ENCODE data around the gene BIRC3.
A peak's percentile ranks its signal among the peaks of the same experiment; 100 is the strongest.

BIRC3 gene

GRCh38 chr11:102268985-102269470, 48.3 kb upstream of the BIRC3 start:
- Histone ChIP-seq H2BK12ac (ENCODE audit: low read length) (no peak overlapping the region), H3K9ac (ENCODE audit: low read depth, low read length, poor library complexity) (no peak overlapping the region), H3K4me2 (ENCODE audit: insufficient read depth, low read length, poor library complexity, severe bottlenecking) (peak overlapping the region; percentile 30), H2BK5ac (ENCODE audit: low read length) (no peak overlapping the region), H2AFZ (ENCODE audit: low read length) (no peak overlapping the region), H4K8ac (ENCODE audit: low read depth, low read length) (no peak overlapping the region), H2BK120ac (ENCODE audit: low read depth, low read length) (no peak overlapping the region), H2BK15ac (ENCODE audit: low read length) (no peak overlapping the region), H3K4me3 (ENCODE audit: low read length in 2 of 2) (no peak overlapping the region), H4K91ac (ENCODE audit: low read depth, low read length, poor library complexity) (no peak overlapping the region), H3K27me3 (ENCODE audit: control insufficient read depth in 3 of 3, insufficient read depth in 3 of 3, low read depth in 1 of 3, low read length in 3 of 3) (peaks cover 0 to 5% (median 0%) of the 10 kb centered on the region in 3 experiments), H3K79me1 (ENCODE audit: low read depth, low read length) (no peaks in the 10 kb centered on the region), H3K9me3 (replicated peaks in 1 of 2; ENCODE audit: control insufficient read depth in 2 of 2, insufficient read depth in 1 of 2, low read depth in 1 of 2, low read length in 2 of 2) (peaks cover 0 to 2% of the 10 kb centered on the region in 2 donors), H3K4ac (ENCODE audit: low read length) (no peak overlapping the region), H3K14ac (ENCODE audit: low read length) (no peak overlapping the region), H2AK5ac (ENCODE audit: low read depth, low read length) (no peak overlapping the region), H3K36me3 (replicated peaks in 1 of 2; ENCODE audit: control insufficient read depth in 2 of 2, insufficient read depth in 2 of 2, low read length in 2 of 2) (no peaks in the 10 kb centered on the region), H3K23ac (ENCODE audit: low read depth, low read length, poor library complexity) (no peak overlapping the region), H3K27ac (replicated peaks; ENCODE audit: low read length) (no peak overlapping the region), H3K4me1 (ENCODE audit: control insufficient read depth in 2 of 2, insufficient read depth in 1 of 2, low read depth in 1 of 2, low read length in 2 of 2) (peaks cover 0 to 6% of the 10 kb centered on the region in 2 donors), H3K18ac (ENCODE audit: low read length) (peak overlapping the region; percentile 13)
- DNase-seq (ENCODE audit: low spot score), result no peak
- no CpG with 5 or more reads among the region's 6 CpGs for WGBS, 2 donors (ENCODE audit: extremely low coverage in 2 of 2, insufficient read length in 2 of 2, insufficient replicate concordance in 1 of 2)

- no peaks in the 10 kb centered on the region for H3K79me1 ChIP-seq (ENCODE audit: low read depth, low read length)
- H3K18ac ChIP-seq (ENCODE audit: low read length), result no peak overlapping the region
- H3K4me1 ChIP-seq (ENCODE audit: control insufficient read depth in 2 of 2, insufficient read depth in 1 of 2, low read depth in 1 of 2, low read length in 2 of 2), result peaks cover 0 to 6% of the 10 kb centered on the region in 2 donors
- peaks cover 2 to 6% of the 10 kb centered on the region in 2 donors for H3K9me3 ChIP-seq (replicated peaks in 1 of 2; ENCODE audit: control insufficient read depth in 2 of 2, insufficient read depth in 1 of 2, low read depth in 1 of 2, low read length in 2 of 2)
- H3K27me3 ChIP-seq (ENCODE audit: control insufficient read depth in 3 of 3, insufficient read depth in 3 of 3, low read depth in 1 of 3, low read length in 3 of 3), result peaks cover 0 to 5% (median 0%) of the 10 kb centered on the region in 3 experiments
- H3K36me3 ChIP-seq (replicated peaks in 1 of 2; ENCODE audit: control insufficient read depth in 2 of 2, insufficient read depth in 2 of 2, low read length in 2 of 2), result no peaks in the 10 kb centered on the region
- H2BK12ac ChIP-seq (ENCODE audit: low read length), result no peak overlapping the region
- no peak overlapping the region for H4K8ac ChIP-seq (ENCODE audit: low read depth, low read length)
- H3K4me3 ChIP-seq (ENCODE audit: low read length in 2 of 2), result no peak overlapping the region
- H2AFZ ChIP-seq (ENCODE audit: low read length), result no peak overlapping the region
- no peak overlapping the region for H3K4ac ChIP-seq (ENCODE audit: low read length)
- H3K9ac ChIP-seq (ENCODE audit: low read depth, low read length, poor library complexity), result no peak overlapping the region
- H2BK5ac ChIP-seq (ENCODE audit: low read length), result no peak overlapping the region
- WGBS, 2 donors (ENCODE audit: extremely low coverage in 2 of 2, insufficient read length in 2 of 2, insufficient replicate concordance in 1 of 2), result no CpG with 5 or more reads among the region's 2 CpGs
- no peak overlapping the region for H4K91ac ChIP-seq (ENCODE audit: low read depth, low read length, poor library complexity)
- no peak overlapping the region for H2BK120ac ChIP-seq (ENCODE audit: low read depth, low read length)
- no peak overlapping the region for H2BK15ac ChIP-seq (ENCODE audit: low read length)
- DNase-seq (ENCODE audit: low spot score), result no peak
- H3K14ac ChIP-seq (ENCODE audit: low read length), result no peak overlapping the region
- H2AK5ac ChIP-seq (ENCODE audit: low read depth, low read length), result no peak overlapping the region
- H3K27ac ChIP-seq (replicated peaks; ENCODE audit: low read length), result no peak overlapping the region
- H3K23ac ChIP-seq (ENCODE audit: low read depth, low read length, poor library complexity), result no peak overlapping the region
- no peak overlapping the region for H3K4me2 ChIP-seq (ENCODE audit: insufficient read depth, low read length, poor library complexity, severe bottlenecking)
Observed at GRCh38 chr11:102269927-102270326, 47.4 kb upstream of the BIRC3 start.

GRCh38 chr11:102272047-102272824, 45.0 kb upstream of the BIRC3 start:
- no CpG with 5 or more reads among the region's 10 CpGs for WGBS, 2 donors (ENCODE audit: extremely low coverage in 2 of 2, insufficient read length in 2 of 2, insufficient replicate concordance in 1 of 2)
- no peak overlapping the region for H3K27ac ChIP-seq (replicated peaks; ENCODE audit: low read length)
- no peak for DNase-seq (ENCODE audit: low spot score)

GRCh38 chr11:102274628-102275027, 42.7 kb upstream of the BIRC3 start:
- Histone ChIP-seq H2BK15ac (ENCODE audit: low read length) (no peak overlapping the region), H2AFZ (ENCODE audit: low read length) (no peak overlapping the region), H3K4ac (ENCODE audit: low read length) (no peak overlapping the region), H2BK120ac (ENCODE audit: low read depth, low read length) (no peak overlapping the region), H3K4me1 (ENCODE audit: control insufficient read depth in 2 of 2, insufficient read depth in 1 of 2, low read depth in 1 of 2, low read length in 2 of 2) (no peaks in the 10 kb centered on the region), H3K27ac (replicated peaks; ENCODE audit: low read length) (no peak overlapping the region), H3K23ac (ENCODE audit: low read depth, low read length, poor library complexity) (no peak overlapping the region), H3K9me3 (replicated peaks in 1 of 2; ENCODE audit: control insufficient read depth in 2 of 2, insufficient read depth in 1 of 2, low read depth in 1 of 2, low read length in 2 of 2) (peaks cover 0 to 6% of the 10 kb centered on the region in 2 donors), H4K91ac (ENCODE audit: low read depth, low read length, poor library complexity) (no peak overlapping the region), H4K8ac (ENCODE audit: low read depth, low read length) (no peak overlapping the region), H3K14ac (ENCODE audit: low read length) (no peak overlapping the region), H3K27me3 (ENCODE audit: control insufficient read depth in 3 of 3, insufficient read depth in 3 of 3, low read depth in 1 of 3, low read length in 3 of 3) (no peaks in the 10 kb centered on the region), H3K4me3 (ENCODE audit: low read length in 2 of 2) (no peak overlapping the region), H3K36me3 (replicated peaks in 1 of 2; ENCODE audit: control insufficient read depth in 2 of 2, insufficient read depth in 2 of 2, low read length in 2 of 2) (no peaks in the 10 kb centered on the region), H2BK5ac (ENCODE audit: low read length) (no peak overlapping the region), H3K9ac (ENCODE audit: low read depth, low read length, poor library complexity) (no peak overlapping the region), H3K18ac (ENCODE audit: low read length) (no peak overlapping the region), H3K79me1 (ENCODE audit: low read depth, low read length) (no peaks in the 10 kb centered on the region), H2AK5ac (ENCODE audit: low read depth, low read length) (no peak overlapping the region), H2BK12ac (ENCODE audit: low read length) (no peak overlapping the region), H3K4me2 (ENCODE audit: insufficient read depth, low read length, poor library complexity, severe bottlenecking) (no peak overlapping the region)
- no CpG with 5 or more reads among the region's 3 CpGs for WGBS, 2 donors (ENCODE audit: extremely low coverage in 2 of 2, insufficient read length in 2 of 2, insufficient replicate concordance in 1 of 2)
- DNase-seq (ENCODE audit: low spot score), result no peak

More at GRCh38 chr11:102272047-102272824, 45.0 kb upstream of the BIRC3 start:
- Histone ChIP-seq H3K79me1 (ENCODE audit: low read depth, low read length) (no peaks in the 10 kb centered on the region), H3K36me3 (replicated peaks in 1 of 2; ENCODE audit: control insufficient read depth in 2 of 2, insufficient read depth in 2 of 2, low read length in 2 of 2) (no peaks in the 10 kb centered on the region), H3K18ac (ENCODE audit: low read length) (no peak overlapping the region), H3K4me1 (ENCODE audit: control insufficient read depth in 2 of 2, insufficient read depth in 1 of 2, low read depth in 1 of 2, low read length in 2 of 2) (peaks cover 0 to 6% of the 10 kb centered on the region in 2 donors), H3K9ac (ENCODE audit: low read depth, low read length, poor library complexity) (no peak overlapping the region), H3K4me3 (ENCODE audit: low read length in 2 of 2) (no peak overlapping the region), H2AK5ac (ENCODE audit: low read depth, low read length) (no peak overlapping the region), H3K14ac (ENCODE audit: low read length) (no peak overlapping the region), H3K9me3 (replicated peaks in 1 of 2; ENCODE audit: control insufficient read depth in 2 of 2, insufficient read depth in 1 of 2, low read depth in 1 of 2, low read length in 2 of 2) (peaks cover 2 to 6% of the 10 kb centered on the region in 2 donors), H3K23ac (ENCODE audit: low read depth, low read length, poor library complexity) (no peak overlapping the region), H2BK5ac (ENCODE audit: low read length) (no peak overlapping the region), H3K4me2 (ENCODE audit: insufficient read depth, low read length, poor library complexity, severe bottlenecking) (no peak overlapping the region), H2BK12ac (ENCODE audit: low read length) (no peak overlapping the region), H4K91ac (ENCODE audit: low read depth, low read length, poor library complexity) (no peak overlapping the region), H2AFZ (ENCODE audit: low read length) (no peak overlapping the region), H3K4ac (ENCODE audit: low read length) (no peak overlapping the region), H4K8ac (ENCODE audit: low read depth, low read length) (no peak overlapping the region), H2BK15ac (ENCODE audit: low read length) (no peak overlapping the region), H2BK120ac (ENCODE audit: low read depth, low read length) (no peak overlapping the region), H3K27me3 (ENCODE audit: control insufficient read depth in 3 of 3, insufficient read depth in 3 of 3, low read depth in 1 of 3, low read length in 3 of 3) (peaks cover 0 to 5% (median 0%) of the 10 kb centered on the region in 3 experiments)
